SK-N-SH (cell line): ENCODE results near the gene BEGAIN.

ENCODE experiments used
- FOXJ3 ChIP-seq: sonication (generic); formaldehyde crosslinking; IDR thresholded peaks from 2 replicates; pipeline ENCODE4 v1.5.1; 2020; ENCODE audit warnings: mild to moderate bottlenecking, missing genetic modification reagents
- FOXM1 ChIP-seq: IDR thresholded peaks from 2 replicates; pipeline ENCODE4 v1.4.0; 2012; ENCODE audit warnings: low read depth, mild to moderate bottlenecking
- MXI1 ChIP-seq: IDR thresholded peaks from 2 replicates; pipeline ENCODE4 v1.6.1; 2012; ENCODE audit warnings: mild to moderate bottlenecking, low read depth, low read length, improper control_type of control experiment
- POLR2AphosphoS5 ChIP-seq: IDR thresholded peaks from 2 replicates; pipeline ENCODE4 v1.6.1; 2012; ENCODE audit warnings: low read depth, low read length
- SMC3 ChIP-seq: IDR thresholded peaks from 2 replicates; pipeline ENCODE4 v1.6.1; 2012; ENCODE audit warnings: low read depth, low read length, improper control_type of control experiment
- TAF1 ChIP-seq: IDR thresholded peaks from 2 replicates; pipeline ENCODE4 v1.6.1; 2012; ENCODE audit warnings: low read depth, mild to moderate bottlenecking, low read length, moderate library complexity, borderline replicate concordance
- USF2 ChIP-seq: fragments of 150-350 bp; IDR thresholded peaks from 2 replicates; pipeline ENCODE4 v1.6.1; 2017; ENCODE audit warnings: antibody characterized with exemption, low read length, low read depth, borderline replicate concordance
- TF ChIP-seq, protein P1 (sequence below): IDR thresholded peaks from 2 replicates; pipeline ENCODE4 v1.4.0; 2012; ENCODE audit warnings: low read depth, borderline replicate concordance
- TF ChIP-seq, protein P2 (sequence below): fragments of 200-600 bp; sonication (generic); IDR thresholded peaks from 2 replicates; pipeline ENCODE4 v1.6.1; 2017; ENCODE audit warnings: antibody characterized with exemption, mild to moderate bottlenecking, moderate library complexity

- TF ChIP-seq FOXJ3 (CRISPR knock-in tag), result no peak
- no peak for TF ChIP-seq SMC3
- TF ChIP-seq USF2, result no peak
- TF ChIP-seq TAF1, result no peak
- TF ChIP-seq, protein P1, sequence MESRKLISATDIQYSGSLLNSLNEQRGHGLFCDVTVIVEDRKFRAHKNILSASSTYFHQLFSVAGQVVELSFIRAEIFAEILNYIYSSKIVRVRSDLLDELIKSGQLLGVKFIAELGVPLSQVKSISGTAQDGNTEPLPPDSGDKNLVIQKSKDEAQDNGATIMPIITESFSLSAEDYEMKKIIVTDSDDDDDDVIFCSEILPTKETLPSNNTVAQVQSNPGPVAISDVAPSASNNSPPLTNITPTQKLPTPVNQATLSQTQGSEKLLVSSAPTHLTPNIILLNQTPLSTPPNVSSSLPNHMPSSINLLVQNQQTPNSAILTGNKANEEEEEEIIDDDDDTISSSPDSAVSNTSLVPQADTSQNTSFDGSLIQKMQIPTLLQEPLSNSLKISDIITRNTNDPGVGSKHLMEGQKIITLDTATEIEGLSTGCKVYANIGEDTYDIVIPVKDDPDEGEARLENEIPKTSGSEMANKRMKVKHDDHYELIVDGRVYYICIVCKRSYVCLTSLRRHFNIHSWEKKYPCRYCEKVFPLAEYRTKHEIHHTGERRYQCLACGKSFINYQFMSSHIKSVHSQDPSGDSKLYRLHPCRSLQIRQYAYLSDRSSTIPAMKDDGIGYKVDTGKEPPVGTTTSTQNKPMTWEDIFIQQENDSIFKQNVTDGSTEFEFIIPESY, result no peak
- TF ChIP-seq POLR2AphosphoS5, result no peak
- TF ChIP-seq, protein P2, sequence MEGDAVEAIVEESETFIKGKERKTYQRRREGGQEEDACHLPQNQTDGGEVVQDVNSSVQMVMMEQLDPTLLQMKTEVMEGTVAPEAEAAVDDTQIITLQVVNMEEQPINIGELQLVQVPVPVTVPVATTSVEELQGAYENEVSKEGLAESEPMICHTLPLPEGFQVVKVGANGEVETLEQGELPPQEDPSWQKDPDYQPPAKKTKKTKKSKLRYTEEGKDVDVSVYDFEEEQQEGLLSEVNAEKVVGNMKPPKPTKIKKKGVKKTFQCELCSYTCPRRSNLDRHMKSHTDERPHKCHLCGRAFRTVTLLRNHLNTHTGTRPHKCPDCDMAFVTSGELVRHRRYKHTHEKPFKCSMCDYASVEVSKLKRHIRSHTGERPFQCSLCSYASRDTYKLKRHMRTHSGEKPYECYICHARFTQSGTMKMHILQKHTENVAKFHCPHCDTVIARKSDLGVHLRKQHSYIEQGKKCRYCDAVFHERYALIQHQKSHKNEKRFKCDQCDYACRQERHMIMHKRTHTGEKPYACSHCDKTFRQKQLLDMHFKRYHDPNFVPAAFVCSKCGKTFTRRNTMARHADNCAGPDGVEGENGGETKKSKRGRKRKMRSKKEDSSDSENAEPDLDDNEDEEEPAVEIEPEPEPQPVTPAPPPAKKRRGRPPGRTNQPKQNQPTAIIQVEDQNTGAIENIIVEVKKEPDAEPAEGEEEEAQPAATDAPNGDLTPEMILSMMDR, result no peak
- TF ChIP-seq MXI1, result no peak
- no peak for TF ChIP-seq FOXM1
Observed at GRCh38 chr14:100531152-100532121, 55.8 kb downstream of the BEGAIN start.
